Measurements from ENCODE around the gene PLCB4.

- TF ChIP-seq CTCF (IDR thresholded peaks at IDR 0.05) (no peak), POLR2A (IDR thresholded peaks at IDR 0.05) (no peak)
These were observed 117.5 kb downstream of the PLCB4 start for GRCh38 chr20:9186396-9186795.
